SK-N-MC (cell line): ENCODE data around the gene MED23.

Experiments
- DNase-seq: peaks from one replicate; pipeline ENCODE4 v3.0.0-alpha.2; 2011; ENCODE audit warnings: low read depth, low spot score
- H3K27ac ChIP-seq: fragments of 200-600 bp; sonication (generic); 2 replicates; pipeline ENCODE4 v1.5.1; 2016; ENCODE audit warnings: mixed run types
- H3K36me3 ChIP-seq: fragments of 200-600 bp; sonication (generic); 2 replicates; pipeline ENCODE4 v1.6.1; 2017; ENCODE audit warnings: antibody characterized with exemption, low read length, mixed read lengths; ENCODE audit not compliant: insufficient read depth
- H3K4me3 ChIP-seq: fragments of 200-600 bp; sonication (generic); 2 replicates; pipeline ENCODE4 v1.5.1; 2016
- H3K9ac ChIP-seq: fragments of 200-600 bp; sonication (generic); 2 replicates; pipeline ENCODE4 v1.8.0; 2017; ENCODE audit warnings: mixed run types, mixed read lengths; ENCODE audit not compliant: insufficient read length
- H3K9me3 ChIP-seq: fragments of 200-600 bp; sonication (generic); 2 replicates; pipeline ENCODE4 v1.6.1; 2017; ENCODE audit warnings: low read depth, mild to moderate bottlenecking, antibody characterized with exemption, low read length, moderate library complexity, mixed read lengths
- EZH2 ChIP-seq: fragments of 200-600 bp; sonication (generic); IDR thresholded peaks from one replicate; pipeline ENCODE4 v1.6.1; 2017; ENCODE audit warnings: antibody characterized with exemption
- FOXP2 ChIP-seq: optimal IDR thresholded peaks from 2 replicates; pipeline ENCODE3; 2011; ENCODE audit warnings: mild to moderate bottlenecking, moderate library complexity; ENCODE audit not compliant: insufficient read depth; ENCODE audit errors: extremely low read length, control extremely low read depth
- POLR2AphosphoS5 ChIP-seq: IDR thresholded peaks from 2 replicates; pipeline ENCODE4 v1.6.1; 2012; ENCODE audit warnings: mild to moderate bottlenecking, low read depth, low read length, borderline replicate concordance

The MED23 gene

GRCh38 chr6:131627724-131628682 lies at the start of gene MED23:
MED23 (minus strand) TSS chr6:131628242; CDS start chr6:131628049, 193 bp downstream.
- H3K9me3 ChIP-seq: no peaks in the 10 kb centered on the region
- H3K27ac ChIP-seq: 0 out of 2 replicates have a peak within 1 kb of the TSS, but pooled peaks have one; percentile 3
- H3K36me3 ChIP-seq: peaks cover 32% of the 10 kb centered on the region
- peak within 1 kb of the TSS; percentile 80 for H3K4me3 ChIP-seq
- no peak for TF ChIP-seq EZH2
- TF ChIP-seq FOXP2: peak; percentile 93
- TF ChIP-seq POLR2AphosphoS5: peak; percentile 88
- peak; percentile 85 for DNase-seq
- peak within 1 kb of the TSS; percentile 87 for H3K9ac ChIP-seq

GRCh38 chr6:131673184-131673583 lies 45.1 kb upstream of the MED23 start:
- DNase-seq: no peak

GRCh38 chr6:131669891-131670290 lies 41.8 kb upstream of the MED23 start:
- no peaks in the 10 kb centered on the region for H3K9me3 ChIP-seq
- no peak overlapping the region for H3K27ac ChIP-seq
- H3K36me3 ChIP-seq: no peaks in the 10 kb centered on the region
- TF ChIP-seq FOXP2 (no peak), EZH2 (no peak), POLR2AphosphoS5 (no peak)
- no peak overlapping the region for H3K4me3 ChIP-seq
- H3K9ac ChIP-seq: no peak overlapping the region
- DNase-seq: no peak

More at GRCh38 chr6:131673184-131673583, 45.1 kb upstream of the MED23 start:
- Histone ChIP-seq H3K27ac (no peak overlapping the region), H3K4me3 (no peak overlapping the region), H3K36me3 (0 out of 2 replicates have a peak, but pooled peaks cover 2% of the 10 kb centered on the region), H3K9me3 (no peaks in the 10 kb centered on the region), H3K9ac (no peak overlapping the region)
- no peak for TF ChIP-seq EZH2

GRCh38 chr6:131663578-131664165 lies 35.6 kb upstream of the MED23 start:
- H3K36me3 ChIP-seq: no peaks in the 10 kb centered on the region
- no peak overlapping the region for H3K27ac ChIP-seq
- TF ChIP-seq POLR2AphosphoS5: no peak
- TF ChIP-seq FOXP2: no peak
- TF ChIP-seq EZH2: no peak
- no peak overlapping the region for H3K9ac ChIP-seq
- DNase-seq: no peak
- no peak overlapping the region for H3K4me3 ChIP-seq
- H3K9me3 ChIP-seq: no peaks in the 10 kb centered on the region

- Histone ChIP-seq H3K9me3 (no peaks in the 10 kb centered on the region), H3K36me3 (no peaks in the 10 kb centered on the region; the same call in 1 of the 2 replicates), H3K9ac (no peak overlapping the region), H3K4me3 (no peak overlapping the region), H3K27ac (no peak overlapping the region)
- TF ChIP-seq EZH2 (no peak), POLR2AphosphoS5 (no peak), FOXP2 (no peak)
- DNase-seq: no peak
Measured at GRCh38 chr6:131660195-131660594, 32.2 kb upstream of the MED23 start.

GRCh38 chr6:131658287-131658686 lies 30.2 kb upstream of the MED23 start:
- no peak for DNase-seq
- no peaks in the 10 kb centered on the region for H3K9me3 ChIP-seq
- H3K4me3 ChIP-seq: no peak overlapping the region
- TF ChIP-seq POLR2AphosphoS5: no peak
- no peaks in the 10 kb centered on the region; the same call in 1 of the 2 replicates for H3K36me3 ChIP-seq
- no peak overlapping the region for H3K27ac ChIP-seq
- H3K9ac ChIP-seq: no peak overlapping the region

- no peak for DNase-seq
- Histone ChIP-seq H3K36me3 (no peaks in the 10 kb centered on the region; the same call in 1 of the 2 replicates), H3K9me3 (no peaks in the 10 kb centered on the region), H3K9ac (no peak overlapping the region), H3K27ac (no peak overlapping the region), H3K4me3 (no peak overlapping the region)
- no peak for TF ChIP-seq FOXP2
- TF ChIP-seq POLR2AphosphoS5: no peak
- TF ChIP-seq EZH2: no peak
Measured at GRCh38 chr6:131657630-131658111, 29.6 kb upstream of the MED23 start.

GRCh38 chr6:131657222-131657621 lies 29.2 kb upstream of the MED23 start:
- TF ChIP-seq POLR2AphosphoS5 (no peak), EZH2 (no peak), FOXP2 (no peak)
- DNase-seq: no peak
- Histone ChIP-seq H3K9ac (no peak overlapping the region), H3K9me3 (no peaks in the 10 kb centered on the region), H3K4me3 (no peak overlapping the region), H3K27ac (no peak overlapping the region), H3K36me3 (no peaks in the 10 kb centered on the region; the same call in 1 of the 2 replicates)
